Measurements from ENCODE around the gene EBF3. TPM values are rescaled to one million over a fixed set of nuclear protein-coding genes. Genes with fewer than 3 reads are reported as not detected.

The EBF3 gene
- total and polyA plus RNA-seq, 2 donors (not counting 3 experiments of a cell fraction or from before 2014, with no cell fraction given) = 0.92 to 2.7 TPM

GRCh38 chr10:129966370-129966888 is 2.4 kb upstream of the EBF3 start:
- ChIA-PET CTCF (interaction anchor here (0.9 to 1.5 kb wide), 2 partner anchors 935 to 1754 kb away, joined by 3 read pairs; no protein-coding TSS in a partner anchor), POLR2A (no interaction called here)
- intact Hi-C loops (cut with micrococcal nuclease) (no loop called here), dilution Hi-C loops (cut with MboI; ENCODE audit: extremely low pct_ligation_motif_present, low sequenced_read_pairs) (no loop called here)
- H3K9ac ChIP-seq (replicated peaks; ENCODE audit: extremely low read depth, insufficient read depth, low read length) = no peak overlapping the region
- no TSS peak for BruUV-seq (replicated peaks)
- H3K27me3 ChIP-seq (ENCODE audit: control insufficient read depth in 2 of 2, insufficient read depth in 2 of 2, low read length in 2 of 2) = peaks cover 71 to 86% of the 10 kb centered on the region in 2 experiments
- H3K9me1 ChIP-seq (replicated peaks; ENCODE audit: control insufficient read depth, extremely low read depth, insufficient read depth, low read length) = no peaks in the 10 kb centered on the region
- no peak overlapping the region for H3K4me3 ChIP-seq (replicated peaks in 1 of 3; ENCODE audit: insufficient read depth in 1 of 3, low read depth in 1 of 3, low read length in 3 of 3)
- no peak overlapping the region for H3K27ac ChIP-seq (ENCODE audit: insufficient read depth, low read depth, low read length)
- H4K20me1 ChIP-seq (replicated peaks; ENCODE audit: control insufficient read depth, extremely low read depth, insufficient read depth, low read length) = no peaks in the 10 kb centered on the region
- peaks cover 9% of the 10 kb centered on the region for H3K4me1 ChIP-seq (ENCODE audit: control insufficient read depth, extremely low read depth, insufficient read depth, low read length)
- peak; percentile 9 for TF ChIP-seq EZH2 (IDR thresholded peaks at IDR 0.05; ENCODE audit: borderline replicate concordance, low read depth, low read length, severe bottlenecking)
- TF ChIP-seq MYC (IDR thresholded peaks at IDR 0.05; ENCODE audit: low read depth, low read length) = no peak
- no peaks in the 10 kb centered on the region for H3K9me3 ChIP-seq (replicated peaks; ENCODE audit: control insufficient read depth, insufficient read depth, low read length)
- no peaks in the 10 kb centered on the region for H3K79me2 ChIP-seq (ENCODE audit: control insufficient read depth, insufficient read depth, low read length)
- H3K4me2 ChIP-seq (ENCODE audit: insufficient read depth, low read length) = no peak overlapping the region
- no peak for FAIRE-seq
- no peak for DNase-seq (ENCODE audit: low read depth, low spot score)
- no peaks in the 10 kb centered on the region for H3K36me3 ChIP-seq (ENCODE audit: control insufficient read depth in 2 of 2, extremely low read depth in 1 of 2, insufficient read depth in 2 of 2, low read length in 2 of 2)
- no peak overlapping the region for H2AFZ ChIP-seq (ENCODE audit: low read depth, low read length)

- Histone ChIP-seq H3K27ac (ENCODE audit: insufficient read depth, low read depth, low read length) (no peak overlapping the region), H3K4me2 (ENCODE audit: insufficient read depth, low read length) (no peak overlapping the region), H3K4me3 (replicated peaks in 1 of 3; ENCODE audit: insufficient read depth in 1 of 3, low read depth in 1 of 3, low read length in 3 of 3) (no peak overlapping the region), H4K20me1 (replicated peaks; ENCODE audit: control insufficient read depth, extremely low read depth, insufficient read depth, low read length) (no peaks in the 10 kb centered on the region), H3K9me3 (replicated peaks; ENCODE audit: control insufficient read depth, insufficient read depth, low read length) (no peaks in the 10 kb centered on the region), H3K4me1 (ENCODE audit: control insufficient read depth, extremely low read depth, insufficient read depth, low read length) (peaks cover 9% of the 10 kb centered on the region), H2AFZ (ENCODE audit: low read depth, low read length) (no peak overlapping the region), H3K36me3 (ENCODE audit: control insufficient read depth in 2 of 2, extremely low read depth in 1 of 2, insufficient read depth in 2 of 2, low read length in 2 of 2) (no peaks in the 10 kb centered on the region), H3K9me1 (replicated peaks; ENCODE audit: control insufficient read depth, extremely low read depth, insufficient read depth, low read length) (no peaks in the 10 kb centered on the region), H3K79me2 (ENCODE audit: control insufficient read depth, insufficient read depth, low read length) (no peaks in the 10 kb centered on the region), H3K27me3 (ENCODE audit: control insufficient read depth in 2 of 2, insufficient read depth in 2 of 2, low read length in 2 of 2) (peaks cover 74 to 89% of the 10 kb centered on the region in 2 experiments), H3K9ac (replicated peaks; ENCODE audit: extremely low read depth, insufficient read depth, low read length) (no peak overlapping the region)
- TF ChIP-seq FOS (IDR thresholded peaks at IDR 0.05; ENCODE audit: borderline replicate concordance, insufficient read depth, low read length) (no peak), JUN (IDR thresholded peaks at IDR 0.05; ENCODE audit: borderline replicate concordance, insufficient read depth, insufficient read length, low read depth) (no peak), POLR2A (IDR thresholded peaks at IDR 0.05; ENCODE audit: low read depth, low read length) (no peak), MAX (IDR thresholded peaks at IDR 0.05; ENCODE audit: insufficient read depth, insufficient read length) (no peak), POLR2AphosphoS5 (IDR thresholded peaks at IDR 0.05; ENCODE audit: insufficient read depth, low read depth, low read length) (no peak), CTCF (IDR thresholded peaks at IDR 0.05; ENCODE audit: extremely low read depth in 1 of 2, insufficient read depth in 1 of 2, low read depth in 1 of 2, low read length in 2 of 2) (no peak), GATA2 (IDR thresholded peaks at IDR 0.05; ENCODE audit: insufficient read depth, insufficient read length, low read depth, low read length) (no peak), EZH2 (IDR thresholded peaks at IDR 0.05; ENCODE audit: borderline replicate concordance, low read depth, low read length, severe bottlenecking) (no peak), MYC (IDR thresholded peaks at IDR 0.05; ENCODE audit: low read depth, low read length) (no peak)
- intact Hi-C loops (cut with micrococcal nuclease) (loop anchor here (2.0 kb wide), 1 partner anchor 145 kb away; the partner anchor contains the start of gene C10orf143), dilution Hi-C loops (cut with MboI; ENCODE audit: extremely low pct_ligation_motif_present, low sequenced_read_pairs) (no loop called here)
- FAIRE-seq (no peak), DNase-seq (ENCODE audit: low read depth, low spot score) (no peak)
- BruUV-seq (replicated peaks) = no TSS peak
- CTCF ChIA-PET = interaction anchor here (0.9 to 1.5 kb wide), 2 partner anchors 934 to 1754 kb away, joined by 3 read pairs; no protein-coding TSS in a partner anchor
- POLR2A ChIA-PET = no interaction called here
Measured at GRCh38 chr10:129965959-129966358, 1.9 kb upstream of the EBF3 start.
